GM12873 (cell line): ENCODE measurements around the gene TMED10.

Source experiments
- TF ChIP-seq, protein P1 (sequence below): IDR thresholded peaks from 2 replicates; pipeline ENCODE4 v1.5.1; 2012; ENCODE audit warnings: low read depth, mild to moderate bottlenecking, moderate library complexity, low read length, control low read depth; ENCODE audit not compliant: insufficient read depth; ENCODE audit errors: missing control alignments

The TMED10 gene

GRCh38 chr14:75184492-75184891 is 8.1 kb upstream of the TMED10 start:
- TF ChIP-seq, protein P1, sequence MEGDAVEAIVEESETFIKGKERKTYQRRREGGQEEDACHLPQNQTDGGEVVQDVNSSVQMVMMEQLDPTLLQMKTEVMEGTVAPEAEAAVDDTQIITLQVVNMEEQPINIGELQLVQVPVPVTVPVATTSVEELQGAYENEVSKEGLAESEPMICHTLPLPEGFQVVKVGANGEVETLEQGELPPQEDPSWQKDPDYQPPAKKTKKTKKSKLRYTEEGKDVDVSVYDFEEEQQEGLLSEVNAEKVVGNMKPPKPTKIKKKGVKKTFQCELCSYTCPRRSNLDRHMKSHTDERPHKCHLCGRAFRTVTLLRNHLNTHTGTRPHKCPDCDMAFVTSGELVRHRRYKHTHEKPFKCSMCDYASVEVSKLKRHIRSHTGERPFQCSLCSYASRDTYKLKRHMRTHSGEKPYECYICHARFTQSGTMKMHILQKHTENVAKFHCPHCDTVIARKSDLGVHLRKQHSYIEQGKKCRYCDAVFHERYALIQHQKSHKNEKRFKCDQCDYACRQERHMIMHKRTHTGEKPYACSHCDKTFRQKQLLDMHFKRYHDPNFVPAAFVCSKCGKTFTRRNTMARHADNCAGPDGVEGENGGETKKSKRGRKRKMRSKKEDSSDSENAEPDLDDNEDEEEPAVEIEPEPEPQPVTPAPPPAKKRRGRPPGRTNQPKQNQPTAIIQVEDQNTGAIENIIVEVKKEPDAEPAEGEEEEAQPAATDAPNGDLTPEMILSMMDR = no peak

DNA sequence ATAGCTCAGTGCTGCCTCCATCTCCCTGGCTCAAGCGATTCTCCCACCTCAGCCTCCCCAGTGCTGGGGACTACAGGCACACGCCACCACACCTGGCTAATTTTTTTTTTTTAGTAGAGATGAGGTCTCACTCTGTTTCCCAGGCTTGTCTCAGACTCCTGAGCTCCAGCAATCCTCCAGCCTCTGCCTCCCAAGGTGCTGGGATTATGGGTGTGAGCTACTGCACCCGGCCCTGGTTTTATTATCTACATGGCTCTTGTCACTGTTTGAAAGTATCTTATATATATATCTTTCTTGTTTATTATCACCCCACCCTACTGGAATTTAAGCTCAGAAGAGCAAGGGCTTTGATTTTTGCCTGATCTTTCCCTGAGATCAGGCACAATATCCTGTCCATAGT is 7.6 kb upstream of the TMED10 start:
- TF ChIP-seq, protein P1 = no peak

DNA sequence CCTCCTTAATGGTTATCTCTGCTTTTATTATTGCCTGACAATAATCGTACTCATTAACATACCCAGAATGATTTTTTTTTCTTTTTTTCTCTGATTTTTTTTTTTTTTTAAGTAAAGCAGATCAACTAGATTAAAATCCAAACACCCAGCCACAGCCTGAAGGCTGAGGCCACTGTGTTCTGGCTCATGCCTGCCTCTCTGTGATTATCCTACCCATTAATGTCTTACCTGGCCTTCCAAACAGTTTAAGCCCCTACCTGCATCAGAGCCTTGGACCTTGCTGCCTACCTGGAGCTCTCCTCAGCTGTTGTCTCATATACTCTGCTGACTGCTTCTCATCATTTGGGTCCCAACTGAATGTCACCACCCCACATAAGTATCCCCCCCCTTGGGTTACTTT is 6.8 kb upstream of the TMED10 start:
- TF ChIP-seq, protein P1 = no peak

- TF ChIP-seq, protein P1 = no peak
Observed at GRCh38 chr14:75182821-75183220, 6.4 kb upstream of the TMED10 start.

DNA sequence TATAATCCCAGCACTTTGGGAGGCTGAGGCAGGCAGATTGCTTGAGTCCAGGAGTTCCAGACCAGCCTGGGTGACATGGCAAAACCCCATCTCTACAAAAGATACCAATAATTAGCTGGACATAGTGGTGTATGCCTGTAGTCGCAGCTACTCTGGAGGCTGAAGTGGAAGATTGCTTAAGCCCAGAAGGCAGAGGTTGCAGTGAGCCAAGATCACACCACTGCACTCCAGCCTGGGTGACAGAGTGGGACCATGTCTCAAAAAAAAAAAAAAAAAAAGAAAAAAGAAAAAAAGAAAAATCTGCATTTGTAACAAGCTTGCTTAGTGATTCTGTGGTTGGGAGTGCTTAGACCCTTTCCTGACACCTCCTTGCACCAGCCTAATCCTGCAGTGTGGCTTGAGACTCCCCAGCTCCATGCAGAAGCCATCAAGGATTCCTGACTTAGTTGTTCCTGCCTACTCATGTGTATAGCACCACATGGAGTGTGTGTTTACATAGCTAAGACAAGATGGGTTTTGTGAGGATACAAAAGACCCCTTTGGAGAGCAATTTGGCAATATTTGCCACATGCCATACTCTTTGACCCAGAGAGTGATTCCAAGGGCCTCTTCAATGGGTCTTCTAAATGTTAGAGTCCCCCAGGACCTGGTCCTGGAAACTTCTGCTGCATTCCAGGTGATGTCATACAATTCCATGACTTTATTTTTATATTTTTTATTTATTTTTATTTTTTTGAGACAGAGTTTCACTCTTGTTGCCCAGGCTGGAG is 5.1 kb upstream of the TMED10 start:
- TF ChIP-seq, protein P1 = no peak

DNA sequence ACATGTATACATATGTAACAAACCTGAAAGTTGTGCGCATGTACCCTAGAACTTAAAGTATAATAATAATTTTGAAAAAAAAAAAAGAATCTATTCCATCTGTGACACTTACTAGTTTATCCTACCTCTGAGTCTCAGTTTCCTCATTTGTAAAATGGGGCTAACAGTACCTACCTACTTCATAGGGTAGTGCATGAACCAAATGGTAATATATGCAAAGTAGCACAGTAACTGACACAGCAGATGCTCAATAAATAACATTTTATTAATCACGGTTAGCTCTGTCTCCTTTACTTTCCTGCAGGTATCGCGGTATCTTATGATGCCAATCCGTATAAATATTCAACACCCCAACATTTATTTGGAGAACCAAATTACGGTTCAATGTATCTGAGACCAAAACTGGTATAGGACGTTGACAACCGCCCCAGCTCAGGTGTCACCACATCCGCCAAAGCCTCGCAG is 703 bp downstream of the TMED10 start:
- TF ChIP-seq, protein P1 = no peak

DNA sequence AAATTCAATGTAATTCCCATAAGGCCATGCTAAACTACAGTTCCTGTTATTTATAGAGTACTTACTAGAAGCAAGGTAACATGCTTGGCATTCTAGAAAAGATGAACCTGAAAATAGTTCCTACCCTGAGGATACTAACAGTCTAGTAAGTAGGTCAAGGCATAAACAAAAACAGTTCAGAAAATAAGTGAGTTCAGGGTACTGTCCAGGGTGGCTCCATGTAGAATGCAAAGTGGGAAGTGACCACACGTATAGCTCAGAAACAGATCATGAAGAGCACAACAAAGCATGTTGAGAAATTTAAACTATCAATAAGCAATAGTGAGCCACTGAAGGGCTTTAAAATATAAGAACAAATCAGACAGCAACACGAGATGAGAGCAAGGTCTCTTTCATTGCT is 2.3 kb downstream of the TMED10 start:
- TF ChIP-seq, protein P1 = no peak
